Activated CD8-positive, alpha-beta memory T cell treated with anti-CD3 and anti-CD28 coated beads, Interleukin-2, amount 50 U/mL, for 24 hours (primary cell): ENCODE measurements around the gene FAM131B.
A peak's percentile ranks its signal among the peaks of the same experiment; 100 is the strongest.

Experiments
- DNase-seq: peaks from one replicate; pipeline ENCODE4 v3.0.0-alpha.2; 2020; ENCODE audit errors: extremely low read depth

FAM131B gene

GRCh38 chr7:143359771-143360353 lies 2.7 kb downstream of the FAM131B start:
- DNase-seq: no peak

- no peak for DNase-seq
Measured at GRCh38 chr7:143358626-143359025, 3.9 kb downstream of the FAM131B start.

GRCh38 chr7:143356414-143357050 lies 6.0 kb downstream of the FAM131B start:
- no peak for DNase-seq

GRCh38 chr7:143355450-143356385 lies 6.8 kb downstream of the FAM131B start:
- DNase-seq: no peak

- DNase-seq: no peak
Measured at GRCh38 chr7:143354965-143355364, 7.5 kb downstream of the FAM131B start.

DNA sequence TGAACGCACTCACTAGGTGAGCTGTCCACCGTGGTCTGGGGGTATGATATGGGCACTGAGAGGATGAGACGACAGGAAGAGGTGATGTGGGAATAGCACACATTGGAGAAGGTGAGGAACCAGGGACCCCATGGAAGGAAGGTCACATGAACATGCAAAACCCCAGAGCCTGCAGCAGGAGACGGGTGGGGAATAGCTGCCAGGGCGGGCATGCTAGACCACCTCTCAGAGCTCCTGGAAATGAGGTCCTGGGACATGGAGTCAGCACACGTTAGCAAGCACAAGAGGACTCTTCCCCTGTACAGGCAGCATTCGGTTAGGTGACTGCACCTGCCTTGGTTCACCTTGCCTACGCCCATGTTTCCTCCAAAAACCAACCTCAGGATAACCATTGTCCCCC lies 8.1 kb downstream of the FAM131B start:
- DNase-seq: no peak

DNA sequence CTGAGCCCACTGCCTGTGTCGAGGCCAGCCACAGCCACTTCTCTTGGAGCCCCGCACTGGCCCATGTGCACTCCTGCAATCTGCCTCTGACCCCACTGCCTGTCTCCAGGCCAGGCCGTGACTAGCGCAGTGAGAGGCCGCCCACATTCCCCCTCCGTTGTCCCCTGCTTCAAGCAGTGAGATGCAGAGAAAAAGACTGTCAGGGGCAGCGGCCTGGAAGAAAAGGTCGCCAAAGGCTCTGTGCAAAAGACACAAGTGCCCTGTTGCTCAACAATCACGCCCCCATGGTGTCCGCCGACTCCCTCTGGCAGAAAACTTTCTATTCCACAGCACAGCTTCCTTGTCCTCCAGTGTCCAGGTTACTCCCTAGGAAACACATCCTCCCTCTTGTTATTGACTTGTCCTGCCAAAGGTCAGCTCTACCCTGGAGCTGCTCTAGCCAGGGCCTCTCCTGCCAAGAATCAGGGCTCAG lies 9.9 kb downstream of the FAM131B start:
- no peak for DNase-seq

DNA sequence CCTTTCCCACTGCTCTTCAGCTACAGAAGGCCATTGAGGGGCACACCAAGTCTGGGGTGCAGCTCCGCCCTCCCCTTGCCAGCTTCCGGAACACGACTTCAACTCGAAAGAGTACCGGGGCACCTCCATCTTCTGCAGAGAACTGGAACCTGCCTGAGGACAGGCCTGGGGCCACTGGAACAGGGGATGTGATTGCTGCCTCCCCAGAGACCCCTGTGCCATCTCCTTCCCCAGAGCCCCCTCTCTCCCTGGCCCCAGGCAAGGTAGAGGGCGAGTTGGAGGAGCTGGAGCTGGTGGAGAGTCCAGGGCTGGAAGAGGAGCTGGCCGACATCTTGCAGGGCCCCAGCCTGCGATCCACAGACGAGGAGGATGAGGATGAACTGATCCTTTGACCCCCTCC lies 10.9 kb downstream of the FAM131B start:
- DNase-seq: no peak

DNA sequence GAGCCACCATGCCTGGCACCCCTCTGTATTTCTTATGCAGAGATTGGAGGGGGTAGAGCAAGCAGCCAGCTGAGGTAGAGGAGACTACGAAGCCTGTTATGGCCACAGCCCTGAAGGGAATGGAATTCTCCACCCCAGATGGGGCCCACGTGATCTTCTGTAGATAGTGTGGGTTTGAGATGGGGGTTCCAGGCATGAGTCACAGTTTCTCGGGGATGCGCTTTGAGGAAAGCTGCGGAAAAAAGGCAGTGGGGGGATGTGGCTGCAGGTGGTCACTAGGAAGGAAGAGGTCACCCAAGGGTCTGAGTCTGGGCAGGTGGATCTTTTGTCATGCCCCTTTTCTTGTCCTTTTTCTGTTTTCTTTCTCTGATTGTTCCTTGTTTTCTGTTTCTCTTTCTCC lies 11.5 kb downstream of the FAM131B start:
- DNase-seq: no peak

DNA sequence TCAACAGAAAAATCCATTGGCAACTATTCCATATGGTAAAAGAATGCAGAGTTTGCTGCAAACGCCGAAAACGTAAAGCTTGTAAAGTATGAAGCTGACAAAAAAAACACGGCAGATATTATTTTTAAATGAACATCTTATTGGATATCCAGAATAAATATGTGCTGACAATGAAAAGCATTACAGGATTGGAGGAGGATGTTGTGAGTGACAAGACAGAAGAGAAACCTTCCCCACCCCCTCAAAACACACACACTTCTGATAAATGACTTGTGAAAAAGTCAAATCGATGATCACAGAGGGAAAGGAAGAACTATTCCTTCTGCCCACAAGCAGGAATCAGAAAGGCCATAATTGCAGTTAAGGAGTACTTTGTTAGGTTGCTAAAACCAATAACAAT lies 14.6 kb downstream of the FAM131B start:
- no peak for DNase-seq

DNA sequence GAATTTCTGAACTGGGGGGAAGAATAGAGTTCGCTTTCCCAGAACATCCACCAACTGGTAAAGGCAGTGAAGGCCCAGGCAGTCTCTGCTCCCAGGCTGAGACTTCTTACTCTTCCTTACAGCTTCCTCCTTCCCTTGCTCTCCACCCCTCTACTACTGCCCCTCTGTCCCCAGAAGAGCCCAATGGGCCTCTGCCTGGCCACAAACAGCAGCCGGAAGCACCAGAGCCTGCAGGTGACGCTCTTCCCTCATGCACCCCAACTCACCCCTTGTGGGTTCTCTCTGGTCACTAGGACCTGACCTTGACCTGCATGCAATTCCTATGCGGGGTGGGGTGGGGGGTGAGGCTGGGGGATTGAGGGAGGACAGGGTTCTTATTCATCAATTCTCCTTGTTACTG lies 16.5 kb downstream of the FAM131B start:
- DNase-seq: no peak

GRCh38 chr7:143345428-143345900 lies 17.0 kb downstream of the FAM131B start:
- peak; percentile 31 for DNase-seq

GRCh38 chr7:143343596-143343995 lies 18.9 kb downstream of the FAM131B start:
- DNase-seq: no peak

DNA sequence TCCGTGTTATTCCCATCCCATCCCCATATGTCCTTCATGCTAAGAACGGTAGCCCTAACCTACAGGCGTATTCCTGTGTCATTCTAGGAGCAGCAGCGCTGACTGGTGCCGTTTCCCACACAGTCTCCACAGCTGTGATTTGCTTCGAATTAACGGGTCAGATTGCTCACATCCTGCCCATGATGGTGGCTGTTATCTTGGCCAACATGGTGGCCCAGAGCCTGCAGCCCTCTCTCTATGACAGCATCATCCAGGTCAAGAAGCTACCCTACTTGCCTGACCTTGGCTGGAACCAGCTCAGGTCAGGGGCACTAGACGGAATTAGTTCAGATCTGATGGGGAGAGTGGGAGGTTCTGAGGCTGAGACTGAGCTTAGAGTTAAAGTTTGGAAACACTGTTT lies 20.7 kb downstream of the FAM131B start:
- no peak for DNase-seq

DNA sequence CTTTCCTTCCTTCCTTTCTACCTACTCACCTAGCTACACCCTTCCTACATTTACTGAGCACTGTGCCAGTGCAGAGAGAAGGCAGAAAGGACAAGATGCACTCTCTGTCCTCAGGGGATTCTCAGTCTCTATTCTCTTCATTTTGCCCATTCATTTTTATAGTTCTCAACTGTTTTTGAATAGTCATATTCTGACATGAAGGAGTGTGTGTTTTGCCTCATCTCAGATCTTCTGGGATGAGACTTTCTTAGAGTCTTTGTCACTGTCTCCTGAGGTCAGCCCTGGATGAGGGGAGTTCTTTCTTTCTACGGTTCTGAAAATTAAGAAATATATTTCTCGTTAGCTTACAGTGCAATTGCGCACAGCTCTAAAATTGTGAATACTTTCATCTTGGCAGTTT lies 25.3 kb downstream of the FAM131B start:
- no peak for DNase-seq

- no peak for DNase-seq
Measured at GRCh38 chr7:143334244-143334643, 28.3 kb downstream of the FAM131B start.

GRCh38 chr7:143331179-143331801 lies 31.2 kb downstream of the FAM131B start:
- no peak for DNase-seq

GRCh38 chr7:143329471-143330170 lies 32.9 kb downstream of the FAM131B start:
- no peak for DNase-seq

- DNase-seq: no peak
Measured at GRCh38 chr7:143327903-143328302, 34.6 kb downstream of the FAM131B start.

GRCh38 chr7:143325240-143325639 lies 37.3 kb downstream of the FAM131B start:
- DNase-seq: no peak

DNA sequence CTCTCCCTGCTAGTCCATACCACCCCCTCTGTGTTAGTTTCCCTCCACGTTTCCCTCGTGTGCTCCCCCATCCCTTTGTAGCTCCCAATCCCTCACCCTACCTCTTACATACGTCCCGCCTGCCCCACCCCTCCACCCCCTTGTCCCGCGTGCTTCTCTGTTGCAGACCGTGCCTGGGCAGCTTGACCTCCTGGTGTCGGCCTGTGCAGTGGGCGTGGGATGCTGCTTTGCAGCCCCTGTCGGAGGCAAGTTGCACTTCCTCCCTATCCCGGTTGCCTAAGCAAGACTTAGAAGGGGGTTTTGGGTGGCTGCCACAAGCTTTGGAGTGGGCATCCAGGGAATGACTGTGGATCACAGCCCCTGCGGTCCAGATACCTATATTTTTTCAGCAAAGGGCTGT lies 38.9 kb downstream of the FAM131B start:
- no peak for DNase-seq
